GM12892 (cell line): ENCODE measurements around the gene AKAP11.

Source experiments
- POLR2A ChIP-seq: IDR thresholded peaks from 2 replicates; pipeline ENCODE4 v1.6.1; 2011; ENCODE audit warnings: low read depth, low read length, control low read depth
- POLR2AphosphoS5 ChIP-seq: IDR thresholded peaks from 2 replicates; pipeline ENCODE4 v1.6.1; 2011; ENCODE audit warnings: low read depth, low read length, control low read depth

DNA sequence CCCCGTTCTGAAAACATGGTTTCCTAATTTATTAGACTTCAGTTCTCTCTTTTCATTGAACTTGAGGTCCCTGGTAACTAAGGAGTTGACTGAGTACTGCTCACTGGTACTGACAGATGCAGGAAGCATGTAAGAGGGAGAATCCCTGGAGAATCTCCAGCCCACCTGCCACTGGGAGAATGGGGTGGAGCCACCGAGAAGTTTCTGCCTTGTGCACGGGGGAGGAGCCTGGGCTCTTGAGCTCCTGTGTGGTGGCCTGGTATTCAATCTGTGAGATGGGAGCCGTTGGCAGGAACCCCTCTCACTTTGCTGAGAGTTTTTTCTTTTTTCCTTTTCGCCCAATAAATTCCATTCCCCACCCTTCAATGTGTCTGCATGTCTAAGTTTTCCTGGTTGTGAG is 13.2 kb upstream of the AKAP11 start:
- TF ChIP-seq POLR2AphosphoS5 (no peak), POLR2A (no peak)
